ENCODE measurements around the gene IRGM.
"Not testable (repeated sequence)": the region's sequence is repeated elsewhere in the genome, so short reads cannot be mapped to it uniquely, and the experiment has no call there.

Gene IRGM

GRCh38 chr5:150815010-150815409 lies 31.3 kb upstream of the IRGM start:
- TF ChIP-seq CTCF (IDR thresholded peaks at IDR 0.05; ENCODE audit: poor library complexity, severe bottlenecking), result no peak

GRCh38 chr5:150816946-150817345 lies 29.4 kb upstream of the IRGM start:
- H3K4me3 ChIP-seq (ENCODE audit: severe bottlenecking), result no peak overlapping the region

More at GRCh38 chr5:150815010-150815409, 31.3 kb upstream of the IRGM start:
- Histone ChIP-seq H3K4me1 (ENCODE audit: insufficient read depth, poor library complexity, severe bottlenecking) (no peaks in the 10 kb centered on the region), H3K9me3 (ENCODE audit: severe bottlenecking) (peaks cover 4% of the 10 kb centered on the region), H3K27me3 (ENCODE audit: insufficient read depth, poor library complexity, severe bottlenecking) (no peaks in the 10 kb centered on the region), H3K36me3 (ENCODE audit: low read depth) (no peaks in the 10 kb centered on the region), H3K4me3 (ENCODE audit: severe bottlenecking) (no peak overlapping the region), H3K27ac (ENCODE audit: poor library complexity, severe bottlenecking) (no peak overlapping the region)
- ATAC-seq (ENCODE audit: low read depth), result no peak
- no peak for DNase-seq (ENCODE audit: low spot score)

GRCh38 chr5:150829744-150830143 lies 16.6 kb upstream of the IRGM start:
- H3K4me3 ChIP-seq (ENCODE audit: severe bottlenecking), result no peak overlapping the region
- H3K27me3 ChIP-seq (ENCODE audit: insufficient read depth, poor library complexity, severe bottlenecking), result no peaks in the 10 kb centered on the region
- DNase-seq (ENCODE audit: low spot score) (no peak), ATAC-seq (ENCODE audit: low read depth) (no peak)
- peaks cover 19% of the 10 kb centered on the region for H3K9me3 ChIP-seq (ENCODE audit: severe bottlenecking)
- H3K36me3 ChIP-seq (ENCODE audit: low read depth), result no peaks in the 10 kb centered on the region
- no peak overlapping the region for H3K27ac ChIP-seq (ENCODE audit: poor library complexity, severe bottlenecking)
- no peak for TF ChIP-seq CTCF (IDR thresholded peaks at IDR 0.05; ENCODE audit: poor library complexity, severe bottlenecking)
- H3K4me1 ChIP-seq (ENCODE audit: insufficient read depth, poor library complexity, severe bottlenecking), result peaks cover 3% of the 10 kb centered on the region

More at GRCh38 chr5:150816946-150817345, 29.4 kb upstream of the IRGM start:
- DNase-seq (ENCODE audit: low spot score), result no peak
- no peak for TF ChIP-seq CTCF (IDR thresholded peaks at IDR 0.05; ENCODE audit: poor library complexity, severe bottlenecking)
- Histone ChIP-seq H3K27me3 (ENCODE audit: insufficient read depth, poor library complexity, severe bottlenecking) (no peaks in the 10 kb centered on the region), H3K9me3 (ENCODE audit: severe bottlenecking) (peaks cover 4% of the 10 kb centered on the region), H3K27ac (ENCODE audit: poor library complexity, severe bottlenecking) (no peak overlapping the region), H3K36me3 (ENCODE audit: low read depth) (no peaks in the 10 kb centered on the region), H3K4me1 (ENCODE audit: insufficient read depth, poor library complexity, severe bottlenecking) (no peaks in the 10 kb centered on the region)
- ATAC-seq (ENCODE audit: low read depth), result no peak

- not testable (repeated sequence) for H3K27me3 ChIP-seq (ENCODE audit: insufficient read depth, poor library complexity, severe bottlenecking); H3K4me1 ChIP-seq (ENCODE audit: insufficient read depth, poor library complexity, severe bottlenecking); ATAC-seq (ENCODE audit: low read depth); H3K36me3 ChIP-seq (ENCODE audit: low read depth); H3K4me3 ChIP-seq (ENCODE audit: severe bottlenecking); H3K27ac ChIP-seq (ENCODE audit: poor library complexity, severe bottlenecking); DNase-seq (ENCODE audit: low spot score)
- peaks cover 20% of the 10 kb centered on the region for H3K9me3 ChIP-seq (ENCODE audit: severe bottlenecking)
These were observed 14.5 kb upstream of the IRGM start for GRCh38 chr5:150831821-150832220.

- no peak overlapping the region for H3K27ac ChIP-seq (ENCODE audit: poor library complexity, severe bottlenecking)
- no peaks in the 10 kb centered on the region for H3K36me3 ChIP-seq (ENCODE audit: low read depth)
- no peak for TF ChIP-seq CTCF (IDR thresholded peaks at IDR 0.05; ENCODE audit: poor library complexity, severe bottlenecking)
- DNase-seq (ENCODE audit: low spot score) (no peak), ATAC-seq (ENCODE audit: low read depth) (no peak)
- H3K27me3 ChIP-seq (ENCODE audit: insufficient read depth, poor library complexity, severe bottlenecking), result peaks cover 4% of the 10 kb centered on the region
- peaks cover 19% of the 10 kb centered on the region for H3K9me3 ChIP-seq (ENCODE audit: severe bottlenecking)
- no peak overlapping the region for H3K4me3 ChIP-seq (ENCODE audit: severe bottlenecking)
- peaks cover 3% of the 10 kb centered on the region for H3K4me1 ChIP-seq (ENCODE audit: insufficient read depth, poor library complexity, severe bottlenecking)
These were observed 10.3 kb upstream of the IRGM start for GRCh38 chr5:150836064-150836463.
